HG03159 (cell line): Measurements from ENCODE around the gene MEPCE.
A peak's percentile ranks its signal among the peaks of the same experiment; 100 is the strongest.

Source experiments
- ATAC-seq: cut with Tn5 transposase; IDR thresholded peaks from one replicate; pipeline ENCODE4 v1.9.1; 2021; ENCODE audit warnings: mild to moderate bottlenecking, moderate library complexity; ENCODE audit not compliant: unreplicated experiment

MEPCE gene

DNA sequence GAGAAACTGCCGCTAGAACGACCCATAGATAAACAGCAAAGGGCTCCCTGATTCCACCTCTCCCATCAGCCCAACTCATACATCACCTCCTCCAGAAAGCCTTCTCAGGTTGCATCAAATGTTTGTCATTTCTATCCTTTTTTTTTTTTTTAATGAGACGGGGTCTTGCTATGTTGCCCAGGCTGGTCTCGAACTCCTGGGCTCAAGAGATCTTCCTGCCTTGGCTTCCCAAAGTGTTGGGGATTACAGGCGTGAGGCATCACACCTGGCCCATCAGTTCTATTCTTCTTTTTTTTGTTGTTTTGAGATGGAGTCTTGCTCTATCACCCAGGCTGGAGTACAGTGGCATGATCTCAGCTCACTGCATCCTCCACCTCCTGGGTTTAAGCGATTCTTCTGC lies 27.4 kb downstream of the MEPCE start:
- no peak for ATAC-seq

DNA sequence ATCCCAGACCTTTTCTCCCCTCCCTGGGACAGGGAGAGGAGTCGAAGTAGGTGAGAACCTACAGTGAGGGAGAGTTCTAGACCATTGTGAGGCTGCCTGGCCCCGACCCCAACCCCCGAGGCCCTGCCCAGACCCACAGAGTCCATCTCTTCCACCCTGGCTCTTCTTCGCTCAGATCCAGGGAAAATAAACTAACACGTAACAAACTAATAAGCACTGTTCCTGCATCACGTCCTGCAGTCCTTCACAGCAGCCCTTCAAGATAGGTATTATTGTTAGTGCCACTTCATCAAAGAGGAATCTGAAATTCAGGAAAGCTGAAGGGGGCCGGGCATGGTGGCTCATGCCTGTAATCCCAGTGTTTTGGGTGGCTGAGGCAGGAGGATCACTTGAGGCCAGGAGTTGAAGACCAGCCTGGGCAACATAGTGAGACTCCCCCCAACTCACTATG lies 34.6 kb downstream of the MEPCE start, which contains the start of gene SPACDR:
Gene SPACDR, minus strand, starts transcription at position 51 of the 451 bp plus-strand sequence. CDS start 235 bp downstream, outside the sequence.
- ATAC-seq = no peak

DNA sequence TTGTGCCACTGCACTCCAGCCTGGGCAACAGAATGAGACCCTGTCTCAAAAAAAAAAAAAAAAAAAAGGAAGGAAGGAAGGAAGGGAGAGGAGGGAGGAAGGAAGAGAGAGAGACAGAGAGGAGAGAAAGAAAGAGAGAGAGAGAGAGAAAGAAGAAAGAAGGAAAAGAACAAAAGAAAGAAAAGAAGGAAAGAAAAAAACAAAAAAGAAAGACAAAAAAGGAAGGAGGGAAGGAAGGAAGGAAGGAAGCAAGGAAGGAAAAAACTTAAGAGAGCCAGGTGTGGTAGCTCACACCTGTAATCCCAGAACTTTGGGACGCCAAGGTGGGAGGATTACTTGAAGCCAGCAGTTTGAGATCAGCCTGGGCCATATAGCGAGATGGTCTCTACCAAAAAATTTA lies 35.2 kb downstream of the MEPCE start:
- no peak for ATAC-seq

DNA sequence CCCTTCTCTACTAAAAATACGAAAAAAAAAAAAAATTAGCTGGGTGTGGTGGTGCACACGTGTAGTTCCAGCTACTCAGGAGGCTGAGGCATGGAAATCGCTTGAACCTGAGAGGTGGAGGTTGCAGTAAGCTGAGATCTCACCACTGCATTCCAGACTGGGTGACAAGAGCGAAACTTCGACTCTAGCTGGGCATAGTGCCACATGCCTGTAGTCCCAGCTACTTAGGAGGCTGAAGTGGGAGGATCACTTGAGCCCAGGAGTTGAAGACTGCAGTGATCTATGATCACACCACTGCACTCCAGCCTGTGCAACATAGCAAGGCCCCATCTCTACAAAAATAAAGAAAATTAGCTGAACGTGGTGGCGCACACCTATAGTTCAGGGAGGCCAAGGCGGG lies 35.7 kb downstream of the MEPCE start:
- no peak for ATAC-seq

GRCh38 chr7:100465702-100466311 lies 36.2 kb downstream of the MEPCE start:
- no peak for ATAC-seq

- no peak for ATAC-seq
Observed at GRCh38 chr7:100466653-100467605, 37.3 kb downstream of the MEPCE start.

- ATAC-seq = no peak
Observed at GRCh38 chr7:100467638-100468373, 38.2 kb downstream of the MEPCE start.

DNA sequence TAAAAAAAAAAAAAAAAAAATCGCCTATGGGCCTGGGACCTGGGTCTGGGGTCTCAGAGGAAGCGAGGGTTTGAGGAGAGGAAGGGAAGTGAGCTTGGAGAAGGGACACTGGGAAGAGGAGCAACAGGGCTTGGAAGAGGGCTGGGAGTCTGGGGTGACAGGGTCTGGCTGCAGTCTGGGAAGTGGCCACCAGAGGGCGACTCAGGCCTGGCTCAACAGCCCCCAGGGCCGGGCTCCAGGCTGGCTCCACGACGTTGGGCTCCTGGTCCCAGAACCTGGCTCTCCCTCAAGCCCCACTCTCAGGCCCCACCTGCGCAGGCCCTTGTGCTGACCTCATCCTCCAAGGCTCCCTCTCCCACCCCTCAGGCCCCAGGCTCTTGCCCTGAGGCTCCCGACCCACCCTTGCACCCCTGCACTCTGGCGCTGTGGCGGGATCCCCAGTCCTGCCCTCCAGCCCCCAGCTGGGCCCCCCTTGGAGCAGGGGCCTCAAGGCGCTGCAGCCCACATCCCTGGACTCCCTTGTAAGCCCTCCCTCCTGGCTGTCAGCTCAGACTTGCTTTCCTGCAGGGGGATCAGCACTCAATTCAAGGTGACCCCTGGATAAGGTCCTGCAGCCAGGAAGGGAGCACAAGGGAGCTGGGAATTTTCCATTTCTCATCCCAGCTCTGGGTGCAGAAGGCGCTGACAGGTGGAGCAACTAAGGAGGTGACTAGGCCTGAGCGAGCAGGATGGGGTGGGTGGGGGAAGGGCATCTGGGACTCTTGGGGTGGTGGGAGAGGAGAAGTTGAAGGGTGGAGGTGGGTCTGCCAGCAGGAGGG lies 39.8 kb downstream of the MEPCE start:
- ATAC-seq = no peak

- no peak for ATAC-seq
Observed at GRCh38 chr7:100471021-100471420, 41.4 kb downstream of the MEPCE start.

GRCh38 chr7:100472121-100472851 lies 42.7 kb downstream of the MEPCE start:
- no peak for ATAC-seq

DNA sequence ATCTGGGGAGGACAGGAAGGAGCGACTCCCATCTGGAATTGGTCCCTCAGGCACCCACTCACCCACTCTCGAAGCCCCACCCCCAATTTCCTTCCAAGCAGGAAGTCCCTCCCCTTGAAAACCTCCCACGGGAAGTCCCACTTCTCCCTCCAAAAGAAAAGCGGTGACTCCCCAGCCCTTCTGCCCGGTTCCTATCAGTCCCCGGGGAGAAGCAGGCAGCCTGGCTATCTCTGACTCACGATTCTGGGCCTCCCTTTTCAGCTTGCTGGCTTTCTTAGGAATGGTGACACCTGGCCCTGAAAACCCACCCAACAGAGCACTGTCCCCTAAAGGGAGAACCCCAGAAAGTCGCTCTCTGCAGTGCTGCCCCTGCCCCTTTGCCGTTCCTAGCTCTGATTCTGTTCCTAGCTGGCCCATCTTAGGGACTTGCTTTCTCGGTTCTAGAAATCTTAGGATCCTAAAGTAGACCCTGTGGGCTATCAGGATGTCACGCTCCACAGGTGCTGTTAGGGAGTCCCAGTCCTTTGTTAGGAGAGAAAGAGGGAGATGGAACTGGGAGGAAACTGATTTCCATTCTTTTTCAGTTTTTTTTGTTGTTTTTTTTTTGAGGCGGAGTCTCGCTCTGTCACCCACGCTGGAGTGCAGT lies 43.3 kb downstream of the MEPCE start:
- no peak for ATAC-seq

- no peak for ATAC-seq
Observed at GRCh38 chr7:100475549-100475948, 45.9 kb downstream of the MEPCE start.

DNA sequence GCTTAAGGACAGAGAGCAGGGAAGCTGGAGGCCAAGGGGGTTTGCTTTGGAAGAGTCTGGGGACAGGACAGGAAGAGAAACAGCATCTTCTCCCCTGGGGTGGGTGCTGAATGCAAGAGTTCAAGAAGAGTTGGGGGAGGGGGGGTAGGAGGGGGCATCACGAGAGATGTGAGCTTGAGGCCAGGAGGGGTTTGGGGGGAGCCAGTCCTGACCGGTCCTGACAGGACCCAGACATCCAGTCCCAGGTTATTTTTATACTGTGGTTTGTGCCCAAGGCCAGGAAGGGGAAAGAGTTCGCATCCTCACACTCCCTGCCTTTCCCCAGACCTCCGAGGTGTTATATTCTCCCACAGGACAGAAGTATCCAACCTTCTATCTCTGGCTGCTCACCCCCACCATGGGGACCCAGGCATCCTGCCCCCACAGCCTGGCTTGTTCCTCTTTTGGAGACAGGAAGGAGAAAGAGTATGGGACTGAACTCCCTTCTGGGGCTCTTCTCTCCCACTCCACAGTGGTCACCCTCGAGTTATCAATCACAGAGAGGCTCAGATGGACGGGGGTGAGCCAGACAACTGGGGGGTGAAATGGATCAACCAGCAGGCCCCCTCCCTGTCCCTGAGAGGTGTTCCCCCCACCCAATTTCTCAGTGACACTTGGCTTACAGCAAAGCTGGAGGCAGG lies 46.6 kb downstream of the MEPCE start:
- ATAC-seq = no peak

- no peak for ATAC-seq
Observed at GRCh38 chr7:100476903-100477870, 47.6 kb downstream of the MEPCE start.

- ATAC-seq = no peak
Observed at GRCh38 chr7:100477871-100478267, 48.2 kb downstream of the MEPCE start.

- ATAC-seq = peak; percentile 71
Observed at GRCh38 chr7:100478958-100479660, 49.5 kb downstream of the MEPCE start, which contains the start of gene TSC22D4. Gene TSC22D4, minus strand, starts transcription at chr7:100479214. Its CDS starts 1,176 bp downstream, at chr7:100478038.

DNA sequence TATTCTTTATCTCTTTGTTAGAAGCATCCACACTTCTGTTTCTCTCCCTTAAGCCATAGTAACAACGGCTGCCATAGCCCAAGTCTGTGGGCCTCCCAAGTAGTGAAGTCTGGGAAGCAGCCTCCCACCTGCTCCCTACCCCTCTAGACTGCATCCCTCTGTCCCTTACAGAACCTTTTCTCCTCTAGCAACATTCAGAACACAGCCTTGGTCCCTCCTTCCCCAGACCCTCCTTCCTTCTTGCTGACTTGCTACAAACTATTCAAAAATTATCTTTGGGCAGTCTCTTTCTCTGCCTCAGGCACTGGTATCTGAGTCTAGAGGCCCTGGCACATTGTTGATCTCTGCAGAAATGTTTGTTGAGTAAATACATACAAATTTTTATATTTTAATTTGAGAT lies 51.8 kb downstream of the MEPCE start:
- no peak for ATAC-seq
